HepG2 (cell line): ENCODE results near the gene MMP23B. TPM values are rescaled to one million over a fixed set of nuclear protein-coding genes. Genes with fewer than 3 reads are reported as not detected.

Experiments
- BRD4 ChIP-seq: sonication (generic); formaldehyde crosslinking; IDR thresholded peaks from 2 replicates; pipeline ENCODE4 v1.4.0; 2020; ENCODE audit warnings: missing genetic modification reagents
- CCAR2 ChIP-seq: fragments of 200-400 bp; formaldehyde crosslinking; optimal IDR thresholded peaks from 2 replicates; pipeline ENCODE3; 2018; ENCODE audit warnings: low read depth, mild to moderate bottlenecking, low read length, moderate library complexity
- HBP1 ChIP-seq: IDR thresholded peaks from 2 replicates; pipeline ENCODE4 v1.6.1; 2016; ENCODE audit warnings: low read depth, control low read depth
- IRX3 ChIP-seq: sonication (generic); formaldehyde crosslinking; IDR thresholded peaks from 2 replicates; pipeline ENCODE4 v1.8.1; 2023; ENCODE audit warnings: mild to moderate bottlenecking, low read depth, missing genetic modification reagents, borderline replicate concordance
- LCORL ChIP-seq, 2 experiments: fragments of 450-650 bp in 1 of 2; sonication (generic) in 1 of 2; formaldehyde crosslinking in 1 of 2; IDR thresholded peaks; 2 replicates each; pipeline versions ENCODE4 v1.5.0 to v1.6.1; 2017 to 2020; ENCODE audit warnings: antibody characterized with exemption in 1 of 2, missing genetic modification reagents in 1 of 2
- LRRFIP1 ChIP-seq: sonication (generic); formaldehyde crosslinking; conservative IDR thresholded peaks from 2 replicates; pipeline ENCODE4 v1.4.0; 2020; ENCODE audit warnings: missing genetic modification reagents
- NR2C2 ChIP-seq: sonication (generic); formaldehyde crosslinking; IDR thresholded peaks from 2 replicates; pipeline ENCODE4 v1.4.0; 2020; ENCODE audit warnings: missing genetic modification reagents, mild to moderate bottlenecking, moderate library complexity, borderline replicate concordance
- RNF2 ChIP-seq: fragments of 450-650 bp; conservative IDR thresholded peaks from 2 replicates; pipeline ENCODE4 v1.6.1; 2016; ENCODE audit warnings: low read depth
- SMAD3 ChIP-seq: sonication (generic); formaldehyde crosslinking; IDR thresholded peaks from 2 replicates; pipeline ENCODE4 v1.4.0; 2020; ENCODE audit warnings: missing genetic modification reagents
- ZNF124 ChIP-seq: sonication (generic); formaldehyde crosslinking; IDR thresholded peaks from 2 replicates; pipeline ENCODE4 v1.4.0; 2020; ENCODE audit warnings: missing genetic modification reagents
- ZNF281 ChIP-seq: sonication (generic); formaldehyde crosslinking; IDR thresholded peaks from 2 replicates; pipeline ENCODE4 v1.4.0; 2020; ENCODE audit warnings: missing genetic modification reagents, borderline replicate concordance
- ZNF282 ChIP-seq: fragments of 450-650 bp; IDR thresholded peaks from 2 replicates; pipeline ENCODE4 v1.6.1; 2018; ENCODE audit not compliant: partially characterized antibody
- ZNF3 ChIP-seq: IDR thresholded peaks from 2 replicates; pipeline ENCODE4 v1.7.0; 2017; ENCODE audit warnings: inconsistent platforms
- ZNF484 ChIP-seq: sonication (generic); formaldehyde crosslinking; IDR thresholded peaks from 2 replicates; pipeline ENCODE4 v1.5.1; 2020; ENCODE audit warnings: mild to moderate bottlenecking, low read depth, missing genetic modification reagents, borderline replicate concordance
- ZNF543 ChIP-seq: sonication (generic); formaldehyde crosslinking; IDR thresholded peaks from 2 replicates; pipeline ENCODE4 v1.4.0; 2020; ENCODE audit warnings: mild to moderate bottlenecking, missing genetic modification reagents
- ZNF878 ChIP-seq: sonication (generic); formaldehyde crosslinking; IDR thresholded peaks from 2 replicates; pipeline ENCODE4 v1.8.1; 2023; ENCODE audit warnings: mild to moderate bottlenecking, missing genetic modification reagents, moderate library complexity
- polyA plus RNA-seq, 8 experiments: library from polyadenylated mRNA; depleted of rRNA in 3 of 8; stranded (reverse) in 7 of 8; unstranded in 1 of 8; fragments of >200 nt; fragmentation: Illumina TruSeq in 4 of 8; extraction: Trizol in 4 of 8; gene quantifications; 2 replicates each; pipeline versions ENCODE4 v1.2.1 to v1.2.3, GENCODE V29; 2011 to 2016; ENCODE audit warnings: low read depth in 4 of 8, missing spikeins in 1 of 8, mixed read lengths in 1 of 8; ENCODE audit not compliant: insufficient read depth in 1 of 8
- total RNA-seq, 5 experiments: library from RNA; depleted of rRNA; stranded (reverse); fragments of >200 nt; fragmentation: Illumina TruSeq; extraction: Trizol; gene quantifications; 2 replicates each; pipeline ENCODE4 v1.2.3, GENCODE V29; 2016; ENCODE audit warnings: low read depth in 1 of 5
- TF ChIP-seq, protein P1 (sequence below): sonication (generic); formaldehyde crosslinking; IDR thresholded peaks from 2 replicates; pipeline ENCODE4 v1.5.0; 2020; ENCODE audit warnings: missing genetic modification reagents, mild to moderate bottlenecking, borderline replicate concordance
- TF ChIP-seq, protein P2 (sequence below): sonication (generic); formaldehyde crosslinking; IDR thresholded peaks from 2 replicates; pipeline ENCODE4 v1.5.1; 2020; ENCODE audit warnings: mild to moderate bottlenecking, moderate library complexity, missing genetic modification reagents

The MMP23B gene
- total and polyA plus RNA-seq, 2 of the 13 experiments (the other 11 are each of a cell fraction or from before 2014, with no cell fraction given), result 0.61 to 0.75 TPM

DNA sequence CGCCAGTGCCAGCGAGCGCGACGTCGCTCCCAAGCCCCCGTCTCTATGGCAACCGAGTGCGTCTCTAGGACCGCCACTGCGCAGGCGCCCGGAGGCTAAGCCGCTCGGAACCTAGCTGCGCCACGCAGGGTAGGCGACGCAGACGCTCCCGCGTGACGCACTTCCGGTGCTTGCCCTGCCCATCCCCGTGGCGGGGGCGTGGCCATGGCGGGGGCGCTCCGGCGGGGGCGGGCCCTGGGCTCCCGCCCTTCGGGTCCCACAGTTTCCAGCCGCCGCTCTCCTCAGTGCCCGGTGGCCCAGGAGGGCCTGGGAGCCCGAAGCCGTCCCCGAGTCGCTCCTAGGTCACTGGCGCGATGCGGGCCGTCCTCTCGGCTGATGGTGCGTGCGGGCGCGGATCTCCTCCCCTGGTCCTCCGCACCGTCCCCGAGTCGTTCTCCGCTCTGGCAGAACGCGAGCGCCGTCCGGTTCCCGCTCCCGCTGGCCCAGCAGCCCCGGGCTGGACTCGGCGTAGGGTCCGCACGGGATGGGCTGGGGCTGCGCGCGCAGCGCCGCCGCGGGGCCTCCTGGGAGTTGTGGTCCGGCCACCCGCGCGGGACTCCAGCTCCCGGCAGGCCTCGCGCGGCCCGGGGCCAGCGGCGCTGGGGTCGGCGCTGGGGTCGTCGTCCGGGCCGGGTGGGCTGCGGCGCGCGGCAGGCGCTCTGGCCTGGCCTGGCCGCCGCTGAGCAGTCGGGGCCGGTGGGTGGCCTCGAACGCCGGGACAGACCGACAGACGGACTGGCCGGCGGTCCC is 16.5 kb upstream of the MMP23B start, which contains the start of gene MIB2 (continued):
- TF ChIP-seq HBP1 (CRISPR knock-in tag) (no peak; the same call in 1 of the 2 replicates), ZNF543 (CRISPR knock-in tag) (peak; percentile 88), LRRFIP1 (no peak), NR2C2 (CRISPR knock-in tag) (peak; percentile 87), ZNF282 (no peak), IRX3 (CRISPR knock-in tag) (peak; percentile 77; the same call in 1 of the 2 replicates), SMAD3 (no peak), ZNF484 (no peak), ZNF124 (CRISPR knock-in tag) (no peak), ZNF3 (CRISPR knock-in tag) (no peak), RNF2 (no peak), BRD4 (CRISPR knock-in tag) (peak; percentile 81), CCAR2 (no peak), ZNF281 (CRISPR knock-in tag) (no peak), LCORL (IDR thresholded peaks at IDR 0.05) (no peak), LCORL (CRISPR knock-in tag; IDR thresholded peaks at IDR 0.05) (peak; percentile 43; the same call in 1 of the 2 replicates), ZNF878 (CRISPR knock-in tag) (no peak)
- TF ChIP-seq, protein P1, sequence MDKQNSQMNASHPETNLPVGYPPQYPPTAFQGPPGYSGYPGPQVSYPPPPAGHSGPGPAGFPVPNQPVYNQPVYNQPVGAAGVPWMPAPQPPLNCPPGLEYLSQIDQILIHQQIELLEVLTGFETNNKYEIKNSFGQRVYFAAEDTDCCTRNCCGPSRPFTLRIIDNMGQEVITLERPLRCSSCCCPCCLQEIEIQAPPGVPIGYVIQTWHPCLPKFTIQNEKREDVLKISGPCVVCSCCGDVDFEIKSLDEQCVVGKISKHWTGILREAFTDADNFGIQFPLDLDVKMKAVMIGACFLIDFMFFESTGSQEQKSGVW (CRISPR knock-in tag), result no peak
- TF ChIP-seq, protein P2, sequence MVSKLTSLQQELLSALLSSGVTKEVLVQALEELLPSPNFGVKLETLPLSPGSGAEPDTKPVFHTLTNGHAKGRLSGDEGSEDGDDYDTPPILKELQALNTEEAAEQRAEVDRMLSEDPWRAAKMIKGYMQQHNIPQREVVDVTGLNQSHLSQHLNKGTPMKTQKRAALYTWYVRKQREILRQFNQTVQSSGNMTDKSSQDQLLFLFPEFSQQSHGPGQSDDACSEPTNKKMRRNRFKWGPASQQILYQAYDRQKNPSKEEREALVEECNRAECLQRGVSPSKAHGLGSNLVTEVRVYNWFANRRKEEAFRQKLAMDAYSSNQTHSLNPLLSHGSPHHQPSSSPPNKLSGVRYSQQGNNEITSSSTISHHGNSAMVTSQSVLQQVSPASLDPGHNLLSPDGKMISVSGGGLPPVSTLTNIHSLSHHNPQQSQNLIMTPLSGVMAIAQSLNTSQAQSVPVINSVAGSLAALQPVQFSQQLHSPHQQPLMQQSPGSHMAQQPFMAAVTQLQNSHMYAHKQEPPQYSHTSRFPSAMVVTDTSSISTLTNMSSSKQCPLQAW, result peak; percentile 33; the same call in 1 of the 2 replicates
